HEK293T (cell line): Measurements from ENCODE around the gene B3GNT2.

ENCODE experiments used
- ARNT ChIP-seq: fragments of 450-650 bp; IDR thresholded peaks from 2 replicates; pipeline ENCODE4 v1.6.1; 2017; ENCODE audit warnings: mild to moderate bottlenecking
- BHLHE40 ChIP-seq: fragments of 450-650 bp; IDR thresholded peaks from 2 replicates; pipeline ENCODE4 v1.6.1; 2016; ENCODE audit warnings: mild to moderate bottlenecking, moderate library complexity, borderline replicate concordance
- CTBP1 ChIP-seq: fragments of 450-650 bp; IDR thresholded peaks from 2 replicates; pipeline ENCODE4 v1.6.1; 2016; ENCODE audit warnings: borderline replicate concordance
- FOXK2 ChIP-seq: fragments of 450-650 bp; IDR thresholded peaks from 2 replicates; pipeline ENCODE4 v1.6.1; 2016; ENCODE audit warnings: mild to moderate bottlenecking
- HDGF ChIP-seq: fragments of 450-650 bp; IDR thresholded peaks from 2 replicates; pipeline ENCODE4 v1.6.1; 2017; ENCODE audit warnings: antibody characterized with exemption, borderline replicate concordance
- L3MBTL2 ChIP-seq: fragments of 450-650 bp; conservative IDR thresholded peaks from 2 replicates; pipeline ENCODE4 v1.6.1; 2016; ENCODE audit warnings: mild to moderate bottlenecking
- LEF1 ChIP-seq: fragments of 450-650 bp; IDR thresholded peaks from 2 replicates; pipeline ENCODE4 v1.6.1; 2017; ENCODE audit warnings: mild to moderate bottlenecking, borderline replicate concordance
- NFRKB ChIP-seq: fragments of 450-650 bp; IDR thresholded peaks from 2 replicates; pipeline ENCODE4 v1.6.1; 2016; ENCODE audit warnings: mild to moderate bottlenecking, moderate library complexity
- SP1 ChIP-seq: fragments of 450-650 bp; IDR thresholded peaks from 2 replicates; pipeline ENCODE4 v1.6.1; 2017
- SUZ12 ChIP-seq: fragments of 450-650 bp; IDR thresholded peaks from 2 replicates; pipeline ENCODE4 v1.6.1; 2016; ENCODE audit warnings: mild to moderate bottlenecking
- TARDBP ChIP-seq: fragments of 450-650 bp; IDR thresholded peaks from 2 replicates; pipeline ENCODE4 v1.6.1; 2016
- ZNF384 ChIP-seq: fragments of 450-650 bp; IDR thresholded peaks from 2 replicates; pipeline ENCODE4 v1.6.1; 2016

GRCh38 chr2:62192811-62193210, 3.1 kb upstream of the B3GNT2 start:
- TF ChIP-seq NFRKB (no peak), FOXK2 (no peak), SUZ12 (no peak), ARNT (no peak), LEF1 (no peak), BHLHE40 (no peak), CTBP1 (no peak), HDGF (no peak), TARDBP (no peak), ZNF384 (no peak), L3MBTL2 (no peak), SP1 (no peak)
